Measurements from ENCODE around the gene PHLDA3.
A peak's percentile ranks its signal among the peaks of the same experiment; 100 is the strongest.

Gene PHLDA3

DNA sequence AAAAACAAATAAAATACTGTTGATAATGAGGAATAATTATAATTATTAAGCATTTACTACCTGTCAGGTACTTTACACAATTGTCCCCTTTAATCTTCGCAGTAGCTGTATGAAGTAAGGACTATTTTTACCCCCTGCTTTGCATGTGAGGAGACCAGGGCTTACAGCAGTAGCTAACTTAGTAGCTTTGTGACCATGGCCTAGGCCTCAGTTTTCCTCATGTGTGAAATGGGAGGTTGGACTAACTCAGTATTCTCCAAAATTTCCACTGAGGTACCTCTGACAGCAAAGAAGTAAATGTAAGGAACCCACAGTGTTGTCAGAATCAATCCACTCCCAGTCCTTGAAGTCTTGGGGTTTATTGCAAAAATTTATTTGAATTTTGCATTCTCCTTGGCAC lies 41.7 kb upstream of the PHLDA3 start:
- H3K9me3 ChIP-seq (ENCODE audit: control insufficient read depth, low read length) = no peaks in the 10 kb centered on the region
- DNase-seq (ENCODE audit: low read depth) = no peak
- H3K36me3 ChIP-seq (ENCODE audit: control insufficient read depth, insufficient read depth, low read length, severe bottlenecking) = no peaks in the 10 kb centered on the region
- H3K9ac ChIP-seq (ENCODE audit: low read length) = no peak overlapping the region
- peaks cover 32% of the 10 kb centered on the region for H3K4me1 ChIP-seq (ENCODE audit: control insufficient read depth, insufficient read depth, low read length)
- H3K4me3 ChIP-seq (ENCODE audit: low read length) = no peak overlapping the region
- H3K27me3 ChIP-seq (replicated peaks; ENCODE audit: control insufficient read depth, insufficient read depth, low read length) = no peaks in the 10 kb centered on the region

DNA sequence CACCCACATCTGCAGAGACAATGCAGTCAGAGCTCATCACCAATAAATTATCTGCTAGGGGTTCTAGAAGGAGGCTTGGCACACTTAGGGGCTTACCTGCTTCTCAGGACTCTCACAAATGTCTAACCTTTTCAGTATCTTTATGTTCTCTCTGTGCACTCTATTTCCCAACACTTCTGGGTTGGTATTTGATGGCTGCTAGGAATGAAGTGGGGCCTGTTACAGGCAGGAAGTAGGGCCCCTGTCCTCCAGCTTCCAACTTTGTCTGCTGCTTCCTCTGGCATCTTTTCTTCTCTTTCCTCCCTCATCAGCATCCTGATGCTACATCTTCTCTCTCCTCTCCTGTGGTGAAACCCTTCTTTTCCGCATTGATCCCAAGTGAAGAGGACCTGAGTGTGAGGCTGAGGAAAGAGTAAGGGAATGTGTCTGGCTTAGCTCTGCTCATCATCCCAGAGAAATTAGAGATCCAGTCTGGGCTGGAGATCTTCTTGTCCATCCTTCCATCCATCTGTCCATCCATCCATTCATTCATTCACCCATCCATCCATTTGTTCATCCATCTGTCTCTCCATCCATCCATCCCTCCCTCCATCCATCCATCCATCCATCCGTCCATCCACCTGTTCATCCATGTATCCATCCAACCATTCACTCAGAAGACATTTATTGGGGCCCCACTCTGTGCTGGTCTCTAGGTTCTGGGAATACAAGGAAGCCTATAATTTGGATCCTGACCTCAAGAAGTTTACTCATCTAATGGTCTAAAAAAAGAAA lies 40.8 kb upstream of the PHLDA3 start:
- DNase-seq (ENCODE audit: low read depth) = no peak
- no peaks in the 10 kb centered on the region for H3K36me3 ChIP-seq (ENCODE audit: control insufficient read depth, insufficient read depth, low read length, severe bottlenecking)
- H3K9ac ChIP-seq (ENCODE audit: low read length) = no peak overlapping the region
- peaks cover 39% of the 10 kb centered on the region for H3K4me1 ChIP-seq (ENCODE audit: control insufficient read depth, insufficient read depth, low read length)
- H3K9me3 ChIP-seq (ENCODE audit: control insufficient read depth, low read length) = no peaks in the 10 kb centered on the region
- no peak overlapping the region for H3K4me3 ChIP-seq (ENCODE audit: low read length)
- no peaks in the 10 kb centered on the region for H3K27me3 ChIP-seq (replicated peaks; ENCODE audit: control insufficient read depth, insufficient read depth, low read length)

DNA sequence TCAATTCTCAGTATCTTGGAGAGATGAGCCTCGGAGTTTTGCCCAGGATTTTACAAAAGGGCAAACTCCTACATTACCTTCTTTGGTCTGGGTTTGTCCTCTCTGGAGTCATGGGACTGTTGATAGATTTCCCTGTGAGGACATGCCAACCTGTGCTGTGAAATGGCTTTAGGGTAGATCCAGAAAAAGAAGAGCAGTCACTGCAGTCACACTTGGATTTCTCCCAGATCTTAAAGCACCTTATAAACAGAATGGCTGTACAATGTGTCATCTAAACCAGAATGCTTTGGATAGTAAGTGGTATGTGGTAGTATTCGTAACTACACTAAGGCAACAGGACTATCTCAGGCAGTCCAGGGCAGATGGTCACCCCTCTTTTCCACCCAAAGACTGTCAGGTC lies 39.8 kb upstream of the PHLDA3 start:
- H3K9me3 ChIP-seq (ENCODE audit: control insufficient read depth, low read length) = no peaks in the 10 kb centered on the region
- H3K4me1 ChIP-seq (ENCODE audit: control insufficient read depth, insufficient read depth, low read length) = peaks cover 46% of the 10 kb centered on the region
- peak; percentile 45 for DNase-seq (ENCODE audit: low read depth)
- H3K27me3 ChIP-seq (replicated peaks; ENCODE audit: control insufficient read depth, insufficient read depth, low read length) = no peaks in the 10 kb centered on the region
- no peaks in the 10 kb centered on the region for H3K36me3 ChIP-seq (ENCODE audit: control insufficient read depth, insufficient read depth, low read length, severe bottlenecking)
- H3K9ac ChIP-seq (ENCODE audit: low read length) = no peak overlapping the region
- H3K4me3 ChIP-seq (ENCODE audit: low read length) = no peak overlapping the region

DNA sequence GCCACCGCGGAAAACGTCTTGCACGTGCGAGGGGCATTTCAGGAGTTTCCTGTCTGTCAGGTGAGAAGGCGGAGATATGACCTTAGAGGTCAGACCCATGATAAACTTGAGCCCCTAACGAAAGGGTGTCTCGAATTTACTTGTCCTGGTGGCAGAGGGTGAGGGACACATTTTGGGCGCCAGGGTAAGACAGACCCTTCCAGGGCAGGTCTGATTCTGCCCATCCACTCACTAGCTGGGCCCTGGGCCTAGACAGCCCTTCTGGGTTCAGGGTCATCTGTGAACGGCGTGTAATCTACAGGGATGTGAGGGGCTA lies 38.3 kb upstream of the PHLDA3 start:
- Histone ChIP-seq H3K4me3 (ENCODE audit: low read length) (peak overlapping the region; percentile 88), H3K27me3 (replicated peaks; ENCODE audit: control insufficient read depth, insufficient read depth, low read length) (no peaks in the 10 kb centered on the region), H3K4me1 (ENCODE audit: control insufficient read depth, insufficient read depth, low read length) (peaks cover 42% of the 10 kb centered on the region), H3K36me3 (ENCODE audit: control insufficient read depth, insufficient read depth, low read length, severe bottlenecking) (no peaks in the 10 kb centered on the region), H3K9me3 (ENCODE audit: control insufficient read depth, low read length) (no peaks in the 10 kb centered on the region), H3K9ac (ENCODE audit: low read length) (peak overlapping the region; percentile 89)
- DNase-seq (ENCODE audit: low read depth) = no peak

DNA sequence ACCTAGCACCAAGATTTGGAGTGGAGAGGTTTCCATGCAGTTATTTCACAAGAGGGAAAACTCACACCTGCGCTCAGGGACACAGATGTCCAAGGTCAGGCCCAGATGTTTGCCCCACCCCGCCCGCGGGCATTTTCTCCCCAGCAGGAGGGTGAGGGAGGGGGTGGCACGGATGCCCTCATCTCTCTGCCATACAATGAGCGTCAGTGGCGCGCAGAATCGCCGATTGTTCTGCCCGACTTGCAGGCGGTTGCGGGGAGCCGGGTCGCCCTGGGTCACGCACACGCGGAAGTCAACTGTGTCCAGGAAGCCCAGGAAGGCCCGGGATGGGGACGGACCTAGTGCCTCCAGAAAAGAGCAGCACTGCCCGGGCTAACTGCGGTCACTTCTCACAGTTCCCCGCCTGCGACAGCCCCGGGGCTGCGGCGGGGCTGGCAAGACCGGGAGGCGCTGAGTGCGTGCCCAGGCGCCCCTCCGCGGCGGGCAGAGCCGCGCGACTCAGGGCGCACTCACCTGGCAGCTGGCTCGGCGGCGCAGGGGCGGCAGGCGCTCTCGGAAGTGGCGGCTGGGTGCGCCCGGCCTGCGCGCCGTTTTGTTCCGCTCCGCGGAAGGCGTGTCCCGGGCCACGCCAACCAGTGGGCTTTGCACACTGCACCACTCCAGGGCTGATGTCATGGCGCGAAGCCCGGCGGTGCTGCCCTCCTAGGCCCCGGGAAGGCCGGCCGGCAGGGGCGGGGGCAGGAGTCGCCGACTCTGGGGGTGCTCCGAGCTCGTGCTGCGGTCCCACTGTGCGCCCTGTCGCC lies 37.8 kb upstream of the PHLDA3 start, which contains the start of gene CSRP1:
Gene CSRP1, minus strand, starts transcription at position 567 of the 803 bp plus-strand sequence. CDS start 10,820 bp downstream, outside the sequence.
- peak; percentile 92 for DNase-seq (ENCODE audit: low read depth)
- H3K36me3 ChIP-seq (ENCODE audit: control insufficient read depth, insufficient read depth, low read length, severe bottlenecking) = no peaks in the 10 kb centered on the region

DNA sequence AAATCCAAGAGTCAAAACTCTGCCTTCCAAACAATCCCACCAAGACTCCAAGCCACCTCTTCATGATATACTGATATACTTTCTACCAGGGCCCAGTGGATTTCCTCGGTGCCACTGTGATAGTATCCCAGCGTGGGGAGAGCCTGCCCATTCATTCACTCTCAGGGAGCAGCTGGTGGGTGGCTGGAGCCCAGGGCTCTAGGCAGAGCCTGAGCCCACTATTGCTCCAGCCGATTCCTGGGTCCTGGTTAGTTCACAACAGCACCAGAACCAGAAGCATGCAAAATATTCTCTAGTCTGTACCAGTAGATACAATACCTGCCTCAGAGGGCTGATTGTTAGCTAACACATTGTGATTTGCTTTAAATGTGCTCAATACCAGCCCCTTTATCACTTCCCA lies 37.1 kb upstream of the PHLDA3 start:
- Histone ChIP-seq H3K36me3 (ENCODE audit: control insufficient read depth, insufficient read depth, low read length, severe bottlenecking) (no peaks in the 10 kb centered on the region), H3K9me3 (ENCODE audit: control insufficient read depth, low read length) (no peaks in the 10 kb centered on the region), H3K27me3 (replicated peaks; ENCODE audit: control insufficient read depth, insufficient read depth, low read length) (no peaks in the 10 kb centered on the region), H3K4me1 (ENCODE audit: control insufficient read depth, insufficient read depth, low read length) (peaks cover 37% of the 10 kb centered on the region), H3K4me3 (ENCODE audit: low read length) (peak overlapping the region; percentile 88), H3K9ac (ENCODE audit: low read length) (peak overlapping the region; percentile 89)
- DNase-seq (ENCODE audit: low read depth) = peak; percentile 49

More for the DNA sequence above, 37.8 kb upstream of the PHLDA3 start, which contains the start of gene CSRP1:
- H3K9me3 ChIP-seq (ENCODE audit: control insufficient read depth, low read length) = no peaks in the 10 kb centered on the region
- peak within 1 kb of the TSS; percentile 88 for H3K4me3 ChIP-seq (ENCODE audit: low read length)
- no peaks in the 10 kb centered on the region for H3K27me3 ChIP-seq (replicated peaks; ENCODE audit: control insufficient read depth, insufficient read depth, low read length)
- H3K9ac ChIP-seq (ENCODE audit: low read length) = peak within 1 kb of the TSS; percentile 89
- H3K4me1 ChIP-seq (ENCODE audit: control insufficient read depth, insufficient read depth, low read length) = peaks cover 37% of the 10 kb centered on the region

DNA sequence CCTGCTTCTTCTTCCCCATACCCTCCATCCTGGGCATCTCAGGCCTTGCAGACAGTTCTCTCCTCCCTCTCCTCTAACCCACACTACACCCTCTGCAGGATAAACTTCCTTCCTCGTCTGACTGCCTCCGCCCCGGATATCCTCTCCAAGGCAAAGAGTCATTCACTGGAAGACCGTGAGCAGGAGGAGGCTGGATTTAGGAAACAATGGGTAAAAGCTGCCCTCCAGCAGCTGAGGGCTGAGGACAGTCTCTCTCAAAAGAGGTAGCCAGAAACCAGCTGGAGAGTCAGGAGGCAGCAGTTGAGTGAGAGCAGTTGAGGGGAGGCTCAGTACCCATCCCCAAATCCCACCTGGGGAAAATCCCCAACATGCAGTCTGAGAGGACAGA lies 36.5 kb upstream of the PHLDA3 start:
- H3K4me3 ChIP-seq (ENCODE audit: low read length) = peak overlapping the region; percentile 88
- H3K9ac ChIP-seq (ENCODE audit: low read length) = peak overlapping the region; percentile 89
- DNase-seq (ENCODE audit: low read depth) = peak; percentile 60

DNA sequence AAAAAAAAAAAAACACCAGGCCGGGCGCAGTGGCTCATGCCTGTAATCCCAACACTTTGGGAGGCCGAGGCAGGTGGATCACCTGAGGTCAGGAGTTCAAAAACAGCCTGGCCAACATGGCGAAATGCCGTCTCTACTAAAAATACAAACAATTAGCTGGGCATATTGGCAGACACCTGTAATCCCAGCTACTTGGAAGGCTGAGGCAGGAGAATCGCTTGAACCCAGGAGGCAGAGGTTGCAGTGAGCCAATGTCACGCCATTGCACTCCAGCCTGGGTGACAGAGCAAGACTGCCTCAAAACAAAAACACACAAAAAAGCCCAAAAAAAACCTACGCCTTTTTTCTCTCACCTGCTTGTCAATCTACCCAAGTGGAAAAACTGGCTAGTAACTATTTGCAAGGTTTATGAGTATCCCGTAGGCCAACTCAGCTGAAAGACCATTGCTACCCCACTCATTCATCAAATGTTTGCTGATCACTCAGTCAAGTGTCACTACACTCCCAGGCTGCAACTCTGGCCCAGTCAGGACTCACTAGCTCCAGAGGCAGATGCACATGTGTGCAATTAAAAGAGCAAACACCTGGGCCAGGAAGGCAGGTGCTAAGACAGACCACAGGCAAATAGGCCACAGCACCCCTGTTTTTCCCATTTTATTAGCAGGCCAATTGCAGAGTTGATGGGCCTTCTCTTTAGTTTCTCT lies 36.0 kb upstream of the PHLDA3 start:
- H3K36me3 ChIP-seq (ENCODE audit: control insufficient read depth, insufficient read depth, low read length, severe bottlenecking) = no peaks in the 10 kb centered on the region
- H3K9me3 ChIP-seq (ENCODE audit: control insufficient read depth, low read length) = no peaks in the 10 kb centered on the region
- H3K4me1 ChIP-seq (ENCODE audit: control insufficient read depth, insufficient read depth, low read length) = peaks cover 48% of the 10 kb centered on the region
- H3K27me3 ChIP-seq (replicated peaks; ENCODE audit: control insufficient read depth, insufficient read depth, low read length) = no peaks in the 10 kb centered on the region
- peak overlapping the region; percentile 88 for H3K4me3 ChIP-seq (ENCODE audit: low read length)
- no peak for DNase-seq (ENCODE audit: low read depth)
- H3K9ac ChIP-seq (ENCODE audit: low read length) = peak overlapping the region; percentile 89

More for the DNA sequence above, 36.5 kb upstream of the PHLDA3 start:
- Histone ChIP-seq H3K4me1 (ENCODE audit: control insufficient read depth, insufficient read depth, low read length) (peaks cover 43% of the 10 kb centered on the region), H3K9me3 (ENCODE audit: control insufficient read depth, low read length) (no peaks in the 10 kb centered on the region), H3K36me3 (ENCODE audit: control insufficient read depth, insufficient read depth, low read length, severe bottlenecking) (no peaks in the 10 kb centered on the region), H3K27me3 (replicated peaks; ENCODE audit: control insufficient read depth, insufficient read depth, low read length) (no peaks in the 10 kb centered on the region)

DNA sequence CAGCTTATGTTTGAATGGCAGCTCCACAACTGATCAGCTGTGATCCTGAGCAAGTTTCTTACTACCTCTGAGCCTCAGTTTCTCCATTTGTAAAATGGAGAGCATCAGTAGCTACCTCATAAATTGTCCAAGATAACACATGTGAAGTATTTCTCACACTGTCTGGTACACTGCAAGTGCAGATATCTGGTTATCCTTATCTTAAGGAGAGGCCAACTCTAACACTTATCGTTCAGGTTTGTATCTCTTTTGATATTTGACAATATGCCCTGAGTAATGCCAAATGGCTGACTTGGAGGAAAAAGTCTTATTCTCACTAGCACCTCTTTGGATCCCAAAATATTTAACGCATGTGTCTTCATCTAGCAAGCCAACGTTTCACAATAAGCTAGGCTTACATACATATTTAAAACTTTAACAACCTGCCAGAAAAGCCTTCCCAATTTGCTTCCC lies 35.2 kb upstream of the PHLDA3 start:
- Histone ChIP-seq H3K36me3 (ENCODE audit: control insufficient read depth, insufficient read depth, low read length, severe bottlenecking) (no peaks in the 10 kb centered on the region), H3K9ac (ENCODE audit: low read length) (peak overlapping the region; percentile 61), H3K9me3 (ENCODE audit: control insufficient read depth, low read length) (no peaks in the 10 kb centered on the region), H3K27me3 (replicated peaks; ENCODE audit: control insufficient read depth, insufficient read depth, low read length) (no peaks in the 10 kb centered on the region), H3K4me3 (ENCODE audit: low read length) (no peak overlapping the region), H3K4me1 (ENCODE audit: control insufficient read depth, insufficient read depth, low read length) (peaks cover 50% of the 10 kb centered on the region)
- peak; percentile 48 for DNase-seq (ENCODE audit: low read depth)

DNA sequence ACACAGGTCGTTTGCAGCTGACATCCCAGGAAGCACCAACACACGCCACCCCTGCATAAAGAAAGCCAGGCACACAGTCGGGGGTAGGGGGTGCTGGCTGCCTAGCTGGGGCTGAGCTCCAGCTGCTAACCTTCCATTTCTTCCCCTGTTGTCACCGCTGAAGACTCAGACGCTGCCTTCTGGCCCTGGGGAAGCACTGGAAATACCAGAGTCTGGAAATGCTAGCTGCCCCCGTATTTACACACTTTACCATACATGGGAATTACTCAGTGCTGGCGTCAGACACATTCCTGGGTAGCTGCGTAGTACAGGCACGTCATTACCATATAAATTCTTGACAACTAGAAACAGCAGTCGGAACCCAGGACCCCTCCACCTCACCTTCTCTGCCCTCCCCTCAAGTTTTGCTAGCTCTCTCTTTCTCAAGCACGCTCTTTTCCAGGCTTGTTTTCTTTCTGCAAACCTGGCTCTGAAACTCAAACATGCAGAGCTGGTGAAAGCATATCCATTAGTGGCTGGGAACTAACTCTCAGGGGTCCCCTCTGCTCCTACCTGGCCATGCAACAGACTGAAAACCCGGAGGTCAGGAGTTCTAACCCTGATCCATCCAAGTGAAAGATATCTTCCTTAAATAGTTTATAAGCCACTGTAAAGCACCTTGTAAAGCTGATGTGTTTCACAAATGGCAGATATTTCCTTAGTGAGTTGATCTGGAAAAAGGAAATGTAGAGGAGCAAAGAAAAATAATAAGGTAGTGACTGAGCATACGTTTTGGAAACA lies 34.6 kb upstream of the PHLDA3 start:
- Histone ChIP-seq H3K9me3 (ENCODE audit: control insufficient read depth, low read length) (no peaks in the 10 kb centered on the region), H3K36me3 (ENCODE audit: control insufficient read depth, insufficient read depth, low read length, severe bottlenecking) (no peaks in the 10 kb centered on the region), H3K9ac (ENCODE audit: low read length) (peak overlapping the region; percentile 61), H3K4me3 (ENCODE audit: low read length) (no peak overlapping the region), H3K27me3 (replicated peaks; ENCODE audit: control insufficient read depth, insufficient read depth, low read length) (no peaks in the 10 kb centered on the region), H3K4me1 (ENCODE audit: control insufficient read depth, insufficient read depth, low read length) (peaks cover 50% of the 10 kb centered on the region)
- peak; percentile 96 for DNase-seq (ENCODE audit: low read depth)

Data from adipocyte (in vitro differentiated cells).